NCI-H1417 (cell line): ENCODE results near the gene MIEF1.

Source experiments
- DNase-seq, 3 experiments: peaks; one replicate each; lab custom pipeline; 2025; lab: John Stamatoyannopoulos, UW

The MIEF1 gene

DNA sequence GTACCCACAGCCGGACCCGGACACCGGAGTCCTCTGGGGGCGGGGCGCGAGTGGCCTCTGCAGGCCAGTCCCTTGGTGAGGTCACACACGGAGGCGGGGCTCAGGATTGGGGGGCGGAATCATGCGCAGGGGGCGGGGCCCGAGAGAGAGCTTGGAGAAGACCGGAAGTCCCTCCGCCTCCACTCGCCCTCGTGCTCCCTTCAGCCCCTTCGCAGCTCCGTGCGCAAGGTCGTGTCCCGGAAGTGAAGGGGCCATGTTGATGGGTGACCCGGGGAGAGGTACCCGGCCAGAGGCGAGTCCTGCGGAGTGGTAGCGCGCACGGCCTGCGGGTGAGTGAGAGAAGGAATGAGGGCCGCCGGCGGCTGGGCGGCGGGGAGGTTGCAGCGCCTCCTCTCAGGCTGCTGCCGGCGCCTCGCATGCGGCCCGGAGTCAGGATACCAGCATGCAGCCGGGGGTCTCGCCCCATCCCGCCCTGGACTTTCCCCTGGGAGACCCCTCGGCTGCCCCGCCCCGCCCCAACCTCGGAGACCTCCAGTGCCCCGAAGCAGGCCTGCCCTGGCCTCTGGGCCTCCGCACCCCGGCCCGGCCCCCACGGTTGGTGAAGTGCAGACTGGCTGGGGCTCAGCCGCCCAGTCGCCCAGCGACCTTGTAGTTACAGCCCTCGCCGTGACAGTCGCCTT, at the start of gene MIEF1:
Gene MIEF1 (plus strand): TSS at position 182 of the 680 bp plus-strand sequence. CDS start 9,005 bp downstream, outside the sequence.
- peak; percentile 84 to 93 (median 86) for DNase-seq

DNA sequence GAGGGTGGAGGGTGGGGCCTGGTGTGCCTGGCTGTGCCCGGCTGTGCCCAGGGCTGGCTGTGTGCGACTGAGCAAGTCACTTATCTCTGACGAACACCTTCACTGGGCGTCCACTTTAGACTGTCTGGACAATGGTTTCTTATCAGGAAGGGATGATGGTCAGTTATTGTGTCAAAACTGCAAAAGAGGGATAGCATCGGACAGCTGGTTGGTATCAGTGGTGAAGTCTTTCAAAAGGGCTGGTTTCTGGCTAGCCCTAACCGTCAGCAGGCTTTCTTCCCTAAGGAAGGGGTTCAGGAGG, 49.4 kb upstream of the MIEF1 start:
- no peak for DNase-seq

DNA sequence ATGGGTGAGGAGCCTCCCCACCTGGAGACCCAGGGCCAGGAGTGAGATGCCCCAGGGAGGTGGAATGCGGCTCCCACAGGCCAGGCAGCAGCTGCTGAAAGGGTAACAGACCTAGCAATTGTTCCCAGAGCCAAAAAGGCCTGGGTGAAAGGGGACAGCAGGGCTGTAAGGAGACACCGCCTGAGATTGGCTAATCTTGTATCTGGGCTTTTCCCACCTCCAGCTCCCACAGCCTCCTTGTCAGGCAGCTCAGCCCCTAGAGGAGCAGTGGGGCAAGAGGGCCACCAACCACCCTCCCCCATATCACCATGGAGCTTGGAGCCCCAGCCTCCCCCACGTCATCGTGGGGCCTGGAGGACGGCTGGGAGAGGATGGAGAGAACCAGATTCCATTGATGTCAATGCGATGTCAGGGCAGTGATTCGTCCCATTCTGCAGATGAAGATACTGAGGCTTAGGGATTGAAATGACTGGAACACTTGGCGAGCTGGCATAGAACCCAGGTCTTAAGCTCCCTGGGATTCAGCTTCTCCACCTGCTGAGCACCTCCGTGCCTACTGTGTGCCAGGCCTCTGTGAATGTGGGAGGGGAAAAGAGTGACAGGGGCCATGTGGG, 48.2 kb upstream of the MIEF1 start:
- no peak for DNase-seq

DNA sequence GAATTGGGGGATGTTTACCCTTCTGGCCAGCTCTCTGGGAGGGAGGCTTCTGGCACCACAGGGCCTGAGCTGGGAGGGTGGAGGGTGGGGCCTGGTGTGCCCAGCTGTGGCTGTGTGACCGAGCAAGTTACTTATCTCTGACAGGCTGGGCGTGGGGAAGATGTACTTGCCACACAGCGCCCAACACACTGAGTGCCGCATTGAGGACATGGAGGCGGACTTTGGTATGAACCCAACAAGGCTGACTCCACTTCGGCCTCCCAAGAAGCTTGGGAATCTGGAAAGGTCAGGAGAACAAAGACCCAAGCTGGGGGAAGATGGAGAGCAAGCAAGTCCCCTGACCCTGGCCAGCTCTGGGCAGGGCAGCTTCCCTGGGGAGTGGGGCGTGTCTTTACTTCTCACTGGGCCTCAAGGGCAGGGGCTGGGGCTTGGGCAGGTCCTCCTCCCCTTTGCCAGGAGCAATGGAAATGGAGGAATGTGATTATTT, 47.7 kb upstream of the MIEF1 start:
- no peak for DNase-seq

DNA sequence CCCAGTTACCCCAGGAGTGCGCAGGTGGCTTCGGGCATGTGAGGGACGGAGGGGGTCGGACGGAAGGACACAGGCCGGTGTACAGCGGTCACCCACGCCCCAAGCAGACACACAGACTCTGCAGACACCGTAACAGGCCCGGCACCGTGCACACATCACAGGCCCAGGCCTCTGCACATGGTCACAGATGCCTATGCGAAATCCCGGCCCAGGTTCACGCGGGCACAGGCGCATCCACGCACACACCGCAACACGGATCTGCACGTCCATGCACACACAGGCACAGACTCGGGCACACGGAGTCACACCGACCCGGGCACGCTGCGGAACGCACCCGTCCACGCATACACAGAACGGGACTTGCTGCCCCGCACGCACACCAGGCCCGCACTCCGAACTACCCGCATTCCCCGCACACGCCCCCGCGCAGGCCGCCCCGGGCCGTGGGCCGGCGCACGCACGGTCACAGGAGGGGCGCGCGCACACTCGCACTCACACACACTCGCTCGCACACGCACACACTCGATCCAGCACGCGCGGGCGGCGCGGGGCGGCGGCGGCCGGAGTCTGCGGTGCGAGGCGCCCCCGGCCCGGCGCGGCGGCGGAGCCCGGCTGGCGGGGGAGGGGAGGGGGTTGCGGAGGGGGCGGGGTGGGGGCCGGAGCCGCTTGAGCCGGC, 45.4 kb upstream of the MIEF1 start, which contains the start of gene MGAT3:
Gene MGAT3 (plus strand): TSS at position 491 of the 676 bp plus-strand sequence. CDS start 30,336 bp downstream, outside the sequence.
- peak in 2 of 3 experiments; percentile 3 to 21 for DNase-seq

DNA sequence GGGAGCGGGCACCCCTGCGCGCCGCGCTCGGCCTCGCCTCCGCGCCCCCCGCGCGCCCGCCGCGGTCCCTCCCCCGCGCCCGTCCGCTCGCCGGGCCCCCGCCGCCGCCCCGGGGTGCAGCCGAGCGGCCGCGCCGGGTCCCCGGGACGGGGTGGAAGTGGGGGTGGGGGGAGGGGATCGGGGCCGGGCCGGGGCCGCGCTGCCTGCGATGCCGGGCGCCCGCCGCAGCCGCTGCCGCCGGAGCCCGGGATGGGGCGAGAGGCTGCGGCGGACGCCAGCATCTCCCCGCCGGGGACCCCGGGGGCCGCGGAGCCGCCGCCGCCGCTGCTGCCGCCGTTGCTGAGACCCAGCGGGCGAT, 44.9 kb upstream of the MIEF1 start:
- no peak for DNase-seq

DNA sequence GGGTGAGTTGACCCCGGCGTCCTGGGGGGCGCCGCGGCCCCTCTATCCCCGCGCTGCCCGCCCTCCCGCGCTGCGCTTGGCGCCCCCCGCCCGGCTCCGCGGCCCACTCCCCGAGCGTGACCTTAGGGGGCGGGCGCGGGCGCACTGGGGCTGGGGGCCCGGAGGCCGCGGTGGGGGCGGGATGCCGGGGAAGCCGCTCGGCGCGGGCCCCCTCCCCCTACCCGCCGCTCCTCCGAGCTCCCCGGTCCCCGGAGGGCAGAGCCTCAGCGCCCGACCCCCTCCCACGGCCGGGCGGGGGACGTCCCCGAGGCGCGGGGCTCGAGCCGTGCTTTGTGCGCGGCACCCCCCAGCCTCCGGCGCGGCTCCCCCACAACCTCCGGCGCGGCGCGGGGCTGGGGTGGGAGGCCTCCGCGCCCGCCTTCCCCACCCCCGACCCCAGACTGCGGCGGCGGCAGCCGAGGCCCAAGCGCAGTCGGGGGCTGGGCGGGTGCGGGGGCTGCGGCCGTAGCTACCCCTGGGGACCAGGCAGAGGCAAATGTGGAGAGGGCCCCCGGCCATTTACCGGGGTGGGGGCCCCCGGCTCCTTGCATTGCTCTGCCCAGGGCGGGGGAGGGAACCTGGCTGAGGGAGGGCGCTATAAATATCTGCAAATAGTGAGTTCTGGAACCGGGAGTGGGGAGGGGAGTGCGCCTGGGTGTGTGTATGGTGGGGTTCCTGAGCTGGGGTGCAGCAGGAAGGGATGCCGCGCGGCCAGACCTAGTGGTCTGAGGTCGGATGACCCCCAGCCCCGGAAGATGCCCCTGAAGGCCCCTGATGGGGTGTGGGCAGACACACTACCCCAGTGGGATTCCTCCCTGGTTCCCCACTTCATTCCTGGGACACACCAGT, 44.3 kb upstream of the MIEF1 start:
- peak in 2 of 3 experiments; percentile 31 to 37 for DNase-seq

DNA sequence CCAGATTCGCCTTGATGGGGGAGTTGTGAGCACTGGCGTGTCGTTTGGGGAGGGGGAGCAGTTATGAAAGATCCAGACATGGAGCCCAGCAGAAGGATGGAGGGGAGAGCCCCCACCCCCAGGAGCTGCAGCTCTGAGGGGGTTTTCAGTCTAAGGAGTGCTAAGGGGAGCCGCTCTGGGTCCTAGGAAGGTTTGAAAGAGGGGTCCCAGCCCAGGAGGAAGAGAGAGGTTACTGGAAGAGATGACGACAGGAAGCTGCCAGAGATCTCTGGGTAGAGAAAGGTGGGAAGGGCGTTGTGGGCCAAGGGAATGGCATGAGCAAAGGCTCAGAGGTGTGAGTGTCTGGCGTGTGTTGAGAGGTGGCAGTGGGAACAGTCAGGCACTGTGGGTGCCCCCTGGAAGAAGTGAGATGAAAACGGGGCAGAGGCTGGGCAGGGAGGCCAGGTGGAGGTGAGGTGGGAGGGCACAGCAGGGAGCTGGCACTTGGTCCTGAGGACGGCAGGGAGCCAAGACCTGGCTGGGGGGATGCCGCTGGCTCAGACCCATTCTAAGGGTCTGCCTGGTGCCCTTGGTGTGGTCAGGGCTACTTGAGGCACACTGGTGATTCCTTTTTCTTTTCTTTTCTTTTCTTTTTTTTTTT, 43.5 kb upstream of the MIEF1 start:
- no peak for DNase-seq

DNA sequence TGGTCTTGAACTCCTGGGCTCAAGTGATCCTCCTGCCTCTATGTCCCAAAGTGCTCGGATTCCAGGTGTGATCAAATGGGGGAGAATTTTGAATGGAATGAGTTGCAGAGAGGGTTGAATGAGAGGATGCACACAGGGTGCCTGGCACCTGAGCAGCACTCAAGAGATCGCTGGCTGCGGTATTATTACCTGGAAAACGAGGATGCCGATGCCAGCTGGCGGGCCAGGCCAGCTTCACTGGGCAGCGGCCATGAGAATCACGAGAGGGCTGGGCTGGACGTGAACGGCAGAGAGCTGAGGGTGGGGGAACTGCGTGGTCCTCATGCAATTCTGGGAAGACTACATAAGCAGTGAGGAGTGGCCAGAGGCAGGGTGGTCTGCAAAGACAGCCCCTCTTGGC, 42.4 kb upstream of the MIEF1 start:
- no peak for DNase-seq

DNA sequence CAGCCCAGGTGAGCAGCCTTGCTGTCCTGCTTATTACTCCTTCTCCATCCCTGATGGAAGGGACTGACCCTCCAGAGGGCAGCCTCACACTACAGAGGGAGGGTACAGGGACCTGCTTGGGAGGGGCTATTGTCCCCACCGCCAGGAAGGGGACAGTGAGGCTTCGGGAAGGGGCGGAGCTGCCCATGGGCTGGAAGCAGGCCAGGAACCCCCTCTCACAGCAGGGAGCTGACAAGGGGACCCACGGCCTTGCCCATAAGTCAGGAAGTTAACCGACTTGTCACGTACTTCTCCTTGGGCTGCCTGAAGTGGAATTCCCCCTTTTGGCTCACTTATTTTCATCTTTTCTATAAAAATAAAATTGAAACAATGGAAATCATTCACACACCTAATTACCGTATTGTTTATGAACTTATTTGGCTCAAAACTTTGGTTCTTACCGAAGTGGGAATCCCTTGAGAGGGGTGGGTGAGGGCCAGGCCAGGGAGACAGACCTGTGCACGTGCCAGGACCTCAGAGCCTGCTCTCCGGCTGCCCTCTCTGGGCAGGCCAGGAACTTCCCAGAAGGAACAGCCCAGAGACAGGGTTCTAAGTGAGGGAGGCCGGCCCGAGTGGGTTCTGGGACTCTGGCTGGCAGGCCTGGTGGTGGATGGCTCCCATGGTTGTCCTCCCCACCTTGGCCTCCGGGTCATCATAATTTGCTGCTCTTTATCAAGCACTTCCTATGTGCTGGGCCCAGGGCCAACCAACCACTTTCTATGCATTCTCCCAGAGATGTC, 39.5 kb upstream of the MIEF1 start:
- DNase-seq, result no peak

DNA sequence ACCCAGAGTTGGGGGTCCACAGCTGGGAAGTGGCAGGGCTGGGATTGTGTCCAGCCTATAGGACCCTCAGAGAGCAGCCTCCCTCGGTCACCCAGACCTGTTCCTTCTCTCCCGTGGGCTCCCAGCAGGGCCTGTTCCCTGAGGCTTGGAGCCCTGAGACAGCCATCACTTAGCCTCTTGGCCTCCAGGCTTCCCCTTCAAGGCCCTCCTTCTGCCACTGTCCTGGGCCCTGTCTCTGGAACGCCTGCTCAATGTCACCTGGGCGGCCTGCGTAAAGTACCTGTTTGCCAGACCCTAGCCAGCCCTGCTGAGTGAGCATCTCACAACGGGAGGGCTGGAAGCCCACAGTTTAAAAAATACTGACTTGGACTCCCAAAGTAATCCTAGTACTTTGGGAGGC, 38.8 kb upstream of the MIEF1 start:
- no peak for DNase-seq

DNA sequence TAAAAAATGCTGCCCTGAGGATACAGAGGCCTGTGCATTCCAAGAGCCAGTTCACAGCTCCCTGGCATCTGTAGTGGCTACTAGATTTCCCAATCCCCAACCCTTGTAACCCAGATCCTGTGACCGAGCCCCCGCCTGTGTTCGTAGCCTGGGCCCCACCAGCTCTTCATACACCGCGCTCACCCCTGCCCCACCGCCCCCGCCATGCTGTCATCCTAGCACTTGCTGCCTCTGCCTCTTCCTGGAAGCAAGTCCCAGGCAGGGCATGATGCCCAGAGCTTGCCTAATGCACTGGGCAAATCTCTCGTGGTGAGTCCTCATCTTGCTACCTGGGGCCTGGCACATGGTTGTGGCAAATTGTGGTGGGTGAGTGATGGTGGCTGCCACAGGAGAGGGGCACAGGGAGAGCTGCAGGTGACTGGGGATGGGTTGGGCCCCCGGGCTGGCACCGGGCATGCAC, 38.1 kb upstream of the MIEF1 start:
- no peak for DNase-seq

DNA sequence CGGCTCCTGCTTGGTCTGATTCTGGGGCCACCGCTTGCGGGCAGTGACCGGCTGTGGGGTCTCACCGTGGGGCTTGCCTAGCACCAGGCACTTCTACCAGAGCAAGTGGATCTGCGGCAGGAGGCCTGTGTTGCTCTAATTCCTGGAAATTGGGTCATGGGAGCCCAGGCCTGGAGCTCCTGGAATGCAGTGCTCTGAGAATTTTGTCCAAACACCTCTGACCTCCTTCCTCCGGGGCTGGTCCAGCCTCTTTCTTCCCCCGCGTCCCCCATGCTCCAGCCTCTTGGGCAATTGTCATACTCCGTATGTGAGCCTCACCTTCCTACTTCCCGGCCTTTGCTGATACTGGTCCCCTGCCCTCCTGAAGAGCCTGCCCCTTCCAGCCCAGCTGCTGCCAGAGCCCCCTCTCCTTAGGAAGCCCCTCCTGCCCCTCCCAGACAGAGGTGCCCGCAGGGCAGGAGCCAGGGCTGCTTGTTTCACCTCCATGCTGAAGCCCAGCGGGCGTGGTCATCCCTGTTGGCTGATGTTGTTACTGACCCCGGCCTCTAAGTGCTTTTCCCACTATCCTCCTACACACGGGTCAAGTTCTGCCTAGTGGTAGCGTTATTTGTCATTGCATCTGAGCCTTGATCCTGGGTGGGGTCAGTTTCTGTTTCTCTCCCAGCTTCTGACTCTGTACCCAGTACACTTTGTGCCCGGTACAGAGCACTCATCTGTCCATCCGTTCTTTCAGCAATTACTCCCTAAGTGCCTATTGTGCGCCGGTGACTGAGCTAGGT, 35.7 kb upstream of the MIEF1 start:
- no peak for DNase-seq

DNA sequence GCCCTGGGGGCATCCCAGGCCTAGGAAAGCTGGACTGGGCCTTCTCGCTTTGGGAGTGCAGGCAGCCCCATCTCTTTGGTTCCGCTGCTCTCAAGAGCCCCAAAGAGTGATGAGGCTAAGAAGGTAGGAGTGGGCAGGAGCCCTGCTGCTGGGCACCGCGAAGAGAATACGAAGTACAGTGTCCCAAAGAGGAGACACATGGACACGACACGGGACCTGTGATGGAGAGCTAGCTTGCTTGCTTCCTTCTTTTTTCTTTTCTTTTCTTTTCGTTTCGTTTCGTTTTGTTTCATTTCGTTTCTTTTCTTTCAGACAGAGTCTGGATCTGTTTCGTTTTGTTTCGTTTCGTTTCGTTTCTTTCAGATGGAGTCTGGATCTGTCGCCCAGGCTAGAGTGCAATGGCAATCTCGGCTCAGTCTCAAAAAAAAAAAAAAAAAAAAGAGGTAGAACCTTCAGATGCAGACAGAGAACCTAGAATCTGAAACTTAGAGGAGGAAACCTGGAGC, 34.6 kb upstream of the MIEF1 start:
- DNase-seq, result no peak

DNA sequence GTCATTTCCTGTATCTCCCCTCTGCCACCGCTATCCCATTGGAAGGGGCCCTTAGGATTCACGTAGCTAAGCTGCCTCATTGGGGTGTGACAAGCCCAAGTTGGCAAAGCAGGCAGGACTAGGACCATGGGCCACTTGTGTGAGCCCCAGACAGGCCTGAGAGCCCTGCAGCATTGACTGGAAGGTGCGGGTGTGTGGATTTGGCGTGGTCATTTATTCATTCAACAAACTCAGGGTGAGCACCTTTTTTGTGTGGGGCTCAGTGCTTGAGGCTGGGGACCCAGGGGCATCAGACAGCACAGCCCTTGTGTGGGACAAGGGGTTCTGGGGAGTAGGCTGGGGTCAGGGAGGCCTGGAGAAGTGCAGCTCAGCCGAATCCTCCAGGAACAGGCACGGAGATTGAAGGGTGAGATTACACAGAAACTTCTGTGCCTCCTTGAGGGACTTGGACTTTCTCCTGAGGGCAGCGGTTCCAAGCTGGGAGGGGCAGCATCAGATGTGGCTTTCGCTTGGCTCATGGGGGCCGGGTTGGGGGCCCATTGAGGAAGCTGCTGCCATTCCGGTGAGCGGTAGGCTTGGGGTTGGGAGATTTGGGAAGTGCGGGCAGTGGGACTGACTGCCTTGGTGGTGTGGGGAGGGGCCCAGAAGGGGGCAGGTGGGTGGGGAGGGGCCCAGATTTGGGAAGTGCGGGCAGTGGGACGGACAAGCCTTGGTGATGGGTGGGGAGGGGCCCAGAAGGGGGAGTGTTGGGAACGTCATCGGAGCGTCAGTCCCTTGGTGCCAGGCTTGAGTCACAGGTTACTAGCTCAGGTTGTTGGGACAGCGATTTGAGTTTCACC, 33.4 kb upstream of the MIEF1 start:
- DNase-seq, result no peak

DNA sequence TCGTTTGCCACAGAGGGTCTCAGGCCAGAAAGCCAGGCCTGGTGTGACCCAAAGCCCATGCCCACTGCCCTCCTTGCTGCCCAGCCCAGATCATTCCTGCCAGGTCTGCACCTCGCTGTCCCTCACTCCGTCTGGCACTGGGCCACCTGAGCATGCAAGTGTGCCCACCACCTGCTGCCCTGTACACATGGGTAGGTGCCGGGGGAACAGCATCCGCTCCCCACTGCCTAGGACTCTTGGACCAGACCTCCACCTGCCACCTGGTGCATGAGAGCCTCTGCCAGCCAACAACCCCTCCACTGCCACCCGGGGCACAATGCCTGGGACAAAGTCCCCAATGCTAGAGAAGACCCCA, 32.8 kb upstream of the MIEF1 start:
- peak in 2 of 3 experiments; percentile 30 to 53 for DNase-seq

DNA sequence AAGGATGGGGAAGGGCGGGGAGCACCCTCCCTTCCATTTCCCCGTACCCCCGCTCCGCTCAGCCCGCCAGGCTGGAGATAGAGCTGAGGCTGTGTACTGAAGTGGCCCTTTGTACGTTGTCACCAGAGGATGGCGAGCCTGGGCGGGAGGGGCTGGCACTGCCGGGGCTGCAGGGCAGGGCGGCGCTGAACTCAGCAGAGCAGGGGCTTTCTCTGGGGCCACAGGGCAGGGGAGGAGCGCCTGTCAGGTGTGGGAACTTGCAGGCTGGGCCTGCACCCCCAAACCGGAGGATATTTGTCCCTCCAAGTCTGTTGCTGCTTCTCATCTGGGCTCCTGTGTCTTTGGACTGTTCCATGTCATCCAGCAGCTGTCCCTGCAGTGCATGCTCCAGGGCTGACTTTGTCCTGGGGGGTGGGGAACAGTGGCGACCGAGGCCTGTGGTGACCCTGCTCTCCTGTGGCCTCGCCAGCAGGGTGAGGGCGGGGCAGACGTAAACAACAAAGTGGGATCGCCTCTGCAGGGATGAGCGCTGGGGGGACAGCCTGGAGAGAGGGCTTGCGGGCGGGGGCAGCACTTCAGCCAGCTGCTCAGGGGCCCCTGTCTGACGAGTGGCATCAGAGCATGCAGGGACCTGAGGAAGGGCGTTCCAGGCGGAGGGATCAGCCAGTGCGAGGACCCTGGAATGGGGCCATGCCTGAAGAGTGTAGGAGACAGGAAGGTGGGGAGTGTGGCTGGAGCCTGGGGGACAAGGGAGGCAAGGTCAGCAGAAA, 32.2 kb upstream of the MIEF1 start:
- peak; percentile 45 to 64 (median 45) for DNase-seq
